Measurements from ENCODE around the gene LSAMP. TPM values are rescaled to one million over a fixed set of nuclear protein-coding genes. Genes with fewer than 3 reads are reported as not detected.

LSAMP gene
- polyA plus RNA-seq, 1 of the 3 experiments (the other 2 are of a cell fraction): 6.6 TPM

DNA sequence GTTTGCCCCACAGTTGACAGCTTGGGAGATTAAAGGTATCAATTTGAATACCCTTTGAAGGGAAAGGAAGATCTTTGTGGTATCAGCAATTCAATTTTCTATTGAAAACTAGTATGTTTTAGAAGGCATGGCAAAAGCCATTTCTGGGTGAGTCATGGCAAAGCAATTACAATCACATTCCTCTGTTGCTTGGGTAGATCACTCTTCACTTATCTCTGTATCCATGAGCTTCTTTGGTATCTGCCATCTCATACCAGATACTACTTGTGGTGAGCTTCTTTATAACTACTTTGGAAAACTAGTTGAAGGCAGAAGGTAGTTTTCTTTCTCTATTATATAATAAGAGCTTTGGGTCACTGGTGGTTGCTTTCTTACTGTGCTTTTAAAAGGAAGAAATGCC, 28.3 kb upstream of the LSAMP start (continued):
- TF ChIP-seq, protein P1, sequence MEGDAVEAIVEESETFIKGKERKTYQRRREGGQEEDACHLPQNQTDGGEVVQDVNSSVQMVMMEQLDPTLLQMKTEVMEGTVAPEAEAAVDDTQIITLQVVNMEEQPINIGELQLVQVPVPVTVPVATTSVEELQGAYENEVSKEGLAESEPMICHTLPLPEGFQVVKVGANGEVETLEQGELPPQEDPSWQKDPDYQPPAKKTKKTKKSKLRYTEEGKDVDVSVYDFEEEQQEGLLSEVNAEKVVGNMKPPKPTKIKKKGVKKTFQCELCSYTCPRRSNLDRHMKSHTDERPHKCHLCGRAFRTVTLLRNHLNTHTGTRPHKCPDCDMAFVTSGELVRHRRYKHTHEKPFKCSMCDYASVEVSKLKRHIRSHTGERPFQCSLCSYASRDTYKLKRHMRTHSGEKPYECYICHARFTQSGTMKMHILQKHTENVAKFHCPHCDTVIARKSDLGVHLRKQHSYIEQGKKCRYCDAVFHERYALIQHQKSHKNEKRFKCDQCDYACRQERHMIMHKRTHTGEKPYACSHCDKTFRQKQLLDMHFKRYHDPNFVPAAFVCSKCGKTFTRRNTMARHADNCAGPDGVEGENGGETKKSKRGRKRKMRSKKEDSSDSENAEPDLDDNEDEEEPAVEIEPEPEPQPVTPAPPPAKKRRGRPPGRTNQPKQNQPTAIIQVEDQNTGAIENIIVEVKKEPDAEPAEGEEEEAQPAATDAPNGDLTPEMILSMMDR (IDR thresholded peaks at IDR 0.05): no peak
- TF ChIP-seq, protein P2, sequence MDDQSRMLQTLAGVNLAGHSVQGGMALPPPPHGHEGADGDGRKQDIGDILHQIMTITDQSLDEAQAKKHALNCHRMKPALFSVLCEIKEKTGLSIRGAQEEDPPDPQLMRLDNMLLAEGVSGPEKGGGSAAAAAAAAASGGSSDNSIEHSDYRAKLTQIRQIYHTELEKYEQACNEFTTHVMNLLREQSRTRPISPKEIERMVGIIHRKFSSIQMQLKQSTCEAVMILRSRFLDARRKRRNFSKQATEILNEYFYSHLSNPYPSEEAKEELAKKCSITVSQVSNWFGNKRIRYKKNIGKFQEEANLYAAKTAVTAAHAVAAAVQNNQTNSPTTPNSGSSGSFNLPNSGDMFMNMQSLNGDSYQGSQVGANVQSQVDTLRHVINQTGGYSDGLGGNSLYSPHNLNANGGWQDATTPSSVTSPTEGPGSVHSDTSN (IDR thresholded peaks at IDR 0.05): peak; percentile 58; the same call in 1 of the 2 replicates
- TF ChIP-seq EZH2phosphoT487 (IDR thresholded peaks at IDR 0.05; ENCODE audit: borderline replicate concordance, low read depth) (no peak), TCF12 (IDR thresholded peaks at IDR 0.05) (peak; percentile 54)
- TF ChIP-seq, protein P3, sequence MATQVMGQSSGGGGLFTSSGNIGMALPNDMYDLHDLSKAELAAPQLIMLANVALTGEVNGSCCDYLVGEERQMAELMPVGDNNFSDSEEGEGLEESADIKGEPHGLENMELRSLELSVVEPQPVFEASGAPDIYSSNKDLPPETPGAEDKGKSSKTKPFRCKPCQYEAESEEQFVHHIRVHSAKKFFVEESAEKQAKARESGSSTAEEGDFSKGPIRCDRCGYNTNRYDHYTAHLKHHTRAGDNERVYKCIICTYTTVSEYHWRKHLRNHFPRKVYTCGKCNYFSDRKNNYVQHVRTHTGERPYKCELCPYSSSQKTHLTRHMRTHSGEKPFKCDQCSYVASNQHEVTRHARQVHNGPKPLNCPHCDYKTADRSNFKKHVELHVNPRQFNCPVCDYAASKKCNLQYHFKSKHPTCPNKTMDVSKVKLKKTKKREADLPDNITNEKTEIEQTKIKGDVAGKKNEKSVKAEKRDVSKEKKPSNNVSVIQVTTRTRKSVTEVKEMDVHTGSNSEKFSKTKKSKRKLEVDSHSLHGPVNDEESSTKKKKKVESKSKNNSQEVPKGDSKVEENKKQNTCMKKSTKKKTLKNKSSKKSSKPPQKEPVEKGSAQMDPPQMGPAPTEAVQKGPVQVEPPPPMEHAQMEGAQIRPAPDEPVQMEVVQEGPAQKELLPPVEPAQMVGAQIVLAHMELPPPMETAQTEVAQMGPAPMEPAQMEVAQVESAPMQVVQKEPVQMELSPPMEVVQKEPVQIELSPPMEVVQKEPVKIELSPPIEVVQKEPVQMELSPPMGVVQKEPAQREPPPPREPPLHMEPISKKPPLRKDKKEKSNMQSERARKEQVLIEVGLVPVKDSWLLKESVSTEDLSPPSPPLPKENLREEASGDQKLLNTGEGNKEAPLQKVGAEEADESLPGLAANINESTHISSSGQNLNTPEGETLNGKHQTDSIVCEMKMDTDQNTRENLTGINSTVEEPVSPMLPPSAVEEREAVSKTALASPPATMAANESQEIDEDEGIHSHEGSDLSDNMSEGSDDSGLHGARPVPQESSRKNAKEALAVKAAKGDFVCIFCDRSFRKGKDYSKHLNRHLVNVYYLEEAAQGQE (IDR thresholded peaks at IDR 0.05; ENCODE audit: low read depth, low read length): no peak

DNA sequence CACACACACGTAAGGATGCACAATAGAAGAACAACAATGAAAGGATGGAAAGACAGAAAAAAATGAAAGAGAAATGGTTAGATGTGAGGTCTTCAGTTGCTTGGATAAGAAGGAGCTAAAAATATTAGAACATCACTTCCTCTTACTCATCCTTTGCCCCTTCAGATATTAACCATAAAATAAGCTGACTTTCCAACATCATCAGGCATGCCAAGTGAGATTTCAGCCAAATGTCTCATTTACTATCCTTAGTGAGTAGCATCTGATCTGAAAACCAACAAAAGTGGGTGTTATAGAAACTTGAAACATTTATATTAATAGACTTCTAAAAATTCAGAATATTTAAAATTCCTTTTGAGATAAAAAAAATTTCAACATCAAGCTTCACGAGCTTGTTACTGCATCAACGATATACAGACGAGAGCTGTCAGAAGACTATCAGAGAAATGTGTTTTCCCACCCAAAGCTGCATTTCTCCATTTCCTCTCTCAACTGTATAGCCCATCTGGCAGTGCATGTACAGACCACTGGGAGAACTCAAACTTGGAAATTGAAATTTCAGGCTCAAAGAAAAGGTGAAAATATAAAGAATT, 25.4 kb upstream of the LSAMP start:
- Histone ChIP-seq H3K9ac (no peak overlapping the region), H2AFZ (ENCODE audit: low read depth) (peak overlapping the region; percentile 49; the same call in 1 of the 2 replicates), H3K9me3 (no peaks in the 10 kb centered on the region), H3K9me2 (no peaks in the 10 kb centered on the region), H3K4me3 (ENCODE audit: low read depth in 2 of 2, low read length in 1 of 2) (no peak overlapping the region), H3K4me1 (ENCODE audit: control insufficient read depth in 1 of 2, insufficient read depth in 2 of 2, low read depth in 1 of 2, low read length in 1 of 2) (peaks cover 0 to 8% of the 10 kb centered on the region in 2 experiments; a peak in 2 of 4 replicates), H3K36me3 (replicated peaks in 1 of 2; ENCODE audit: control insufficient read depth in 1 of 2, insufficient read depth in 2 of 2, low read length in 1 of 2) (no peaks in the 10 kb centered on the region), H3K27me3 (ENCODE audit: insufficient read depth) (no peaks in the 10 kb centered on the region), H3F3A (replicated peaks; ENCODE audit: insufficient read depth) (peaks cover 13% of the 10 kb centered on the region), H3K79me2 (ENCODE audit: insufficient read depth) (no peaks in the 10 kb centered on the region), H4K20me1 (ENCODE audit: insufficient read depth) (no peaks in the 10 kb centered on the region), H3K4me2 (peak overlapping the region; percentile 48; the same call in 1 of the 2 replicates), H3K27ac (ENCODE audit: low read depth in 2 of 2, low read length in 1 of 2) (peak overlapping the region in 1 of 2 experiments; percentile 34; a peak in 1 of 4 replicates)
- TF ChIP-seq MXI1 (IDR thresholded peaks at IDR 0.05; ENCODE audit: low read depth, low read length) (no peak), SIN3A (IDR thresholded peaks at IDR 0.05; ENCODE audit: borderline replicate concordance, low read depth, low read length) (no peak), YY1 (IDR thresholded peaks at IDR 0.05; ENCODE audit: low read depth) (no peak), MEF2A (IDR thresholded peaks at IDR 0.05; ENCODE audit: borderline replicate concordance, low read depth) (no peak), EP300 (IDR thresholded peaks at IDR 0.05; ENCODE audit: borderline replicate concordance in 1 of 2, low read depth in 1 of 2, low read length in 1 of 2) (0 out of 4 replicates have a peak, but pooled peaks of 1 of the 2 experiments have one; percentile 11)
- TF ChIP-seq, protein P1 (IDR thresholded peaks at IDR 0.05): no peak
- 62% methylated on average over 4 of the region's 4 CpGs for WGBS (ENCODE audit: low lambda C conversion rate)
- no peak for DNase-seq
- ChIA-PET POLR2A (no interaction called here), CTCF (interaction anchor here (0.8 to 1.7 kb wide), 3 partner anchors 15 to 366 kb away, joined by 3 to 9 read pairs (median 4); no protein-coding TSS in a partner anchor)

Measured in SK-N-SH (cell line).